HG02642 (cell line): ENCODE results near the gene MARCHF3.
"Not testable (repeated sequence)": the region's sequence is repeated elsewhere in the genome, so short reads cannot be mapped to it uniquely, and the experiment has no call there.

Experiments
- ATAC-seq: cut with Tn5 transposase; IDR thresholded peaks from one replicate; pipeline ENCODE4 v1.9.1; 2021; ENCODE audit warnings: mild to moderate bottlenecking; ENCODE audit not compliant: unreplicated experiment, poor library complexity

MARCHF3 gene

GRCh38 chr5:127030259-127031146 lies at the start of gene MARCHF3:
TSS of gene MARCHF3 (minus strand) at chr5:127030558. CDS start at chr5:126918171, 112,387 bp downstream.
- peak; percentile 96 for ATAC-seq

DNA sequence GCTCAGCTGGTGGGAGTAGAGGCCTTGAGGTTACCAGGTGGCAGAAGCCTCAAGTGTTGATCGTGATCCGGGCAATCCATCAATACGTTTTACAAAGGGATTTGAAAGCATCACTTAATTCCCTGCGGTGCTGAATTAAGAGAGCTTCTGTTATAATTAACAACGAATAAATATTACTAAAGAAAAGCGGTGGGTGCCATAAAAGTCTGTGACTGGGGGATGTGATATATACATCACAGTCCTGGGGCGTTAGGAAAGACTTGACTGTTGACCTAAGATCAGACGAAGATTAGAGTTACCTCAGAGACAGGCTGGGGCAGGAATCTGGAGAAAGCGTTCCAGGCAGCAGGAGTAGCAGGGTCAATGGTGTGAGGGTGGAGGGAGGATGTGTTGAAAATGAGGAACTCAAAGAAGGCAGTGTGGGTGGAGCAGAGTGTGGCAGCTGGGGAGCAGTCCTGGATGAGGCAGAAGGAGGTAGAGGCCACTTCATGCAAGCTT lies 49.7 kb upstream of the MARCHF3 start:
- no peak for ATAC-seq

- no peak for ATAC-seq
Measured at GRCh38 chr5:127077366-127077765, 47.0 kb upstream of the MARCHF3 start.

- no peak for ATAC-seq
Measured at GRCh38 chr5:127076315-127077129, 46.2 kb upstream of the MARCHF3 start.

DNA sequence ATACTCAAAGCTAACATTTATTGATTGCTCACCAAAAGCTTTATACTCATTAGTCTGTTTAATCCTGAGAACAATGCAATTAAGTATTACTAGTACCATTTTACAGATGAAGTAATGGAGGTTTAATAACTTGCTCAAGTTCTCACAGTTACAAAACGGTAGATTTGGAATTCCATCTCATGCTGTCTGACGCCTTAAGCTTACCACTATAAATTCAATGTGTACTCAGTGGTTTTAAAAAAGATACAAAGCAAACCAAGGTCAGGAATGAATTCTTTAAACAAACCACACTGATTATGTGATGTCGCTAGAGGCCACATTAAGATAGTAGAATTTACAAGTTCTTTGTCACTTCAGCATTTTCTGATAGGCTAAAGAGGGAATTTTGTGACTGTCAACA lies 44.1 kb upstream of the MARCHF3 start:
- no peak for ATAC-seq

DNA sequence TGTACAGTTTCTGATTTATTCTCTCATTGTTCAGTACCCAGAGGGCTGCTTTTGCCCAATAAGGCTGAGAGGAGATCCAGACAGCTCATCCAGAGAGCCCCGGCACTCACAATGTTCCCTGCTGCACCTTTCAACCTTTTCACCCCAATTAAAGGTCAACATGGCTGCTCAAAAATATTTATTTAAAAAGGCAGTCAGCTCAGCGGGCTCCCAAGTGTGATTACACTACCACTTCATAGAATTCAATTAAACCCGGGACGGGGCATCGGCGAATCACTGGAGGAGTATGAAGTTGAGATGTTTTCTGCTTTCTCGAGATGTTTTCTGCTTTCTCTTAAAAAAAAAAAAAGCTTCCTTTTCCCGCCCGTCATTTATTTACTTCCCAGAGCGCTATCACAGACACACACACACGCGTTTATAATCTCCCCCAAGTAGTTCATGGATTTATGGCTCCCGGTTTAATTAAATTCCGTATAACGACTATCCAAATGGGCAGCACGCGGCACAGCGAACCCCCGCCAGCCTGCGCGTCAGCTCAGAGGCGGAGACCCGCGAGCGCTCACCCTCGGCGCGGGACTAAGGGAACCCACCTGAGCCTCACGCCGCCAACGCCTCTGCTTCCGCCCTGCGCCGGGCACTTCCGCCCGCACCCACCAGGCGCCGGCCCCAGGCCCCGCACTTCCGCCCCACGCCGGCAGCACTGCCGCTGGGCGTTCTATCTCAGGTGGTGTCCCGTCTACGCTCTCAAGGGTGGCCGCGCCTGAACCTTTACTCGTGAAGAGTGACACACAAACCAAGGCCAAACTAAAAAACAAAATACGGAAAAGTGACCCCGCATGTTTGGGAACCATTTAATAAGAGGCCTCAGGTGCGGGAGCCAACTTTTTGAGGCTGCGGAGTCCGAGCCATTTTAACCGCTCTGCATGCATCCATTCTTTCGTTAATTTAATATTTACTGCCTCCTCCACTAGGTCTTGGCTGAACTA lies 42.8 kb upstream of the MARCHF3 start, which contains the start of gene C5orf63:
C5orf63 (minus strand) TSS at position 642 of the 986 bp plus-strand sequence. CDS start 14,507 bp downstream, outside the sequence.
- ATAC-seq: peak; percentile 100

DNA sequence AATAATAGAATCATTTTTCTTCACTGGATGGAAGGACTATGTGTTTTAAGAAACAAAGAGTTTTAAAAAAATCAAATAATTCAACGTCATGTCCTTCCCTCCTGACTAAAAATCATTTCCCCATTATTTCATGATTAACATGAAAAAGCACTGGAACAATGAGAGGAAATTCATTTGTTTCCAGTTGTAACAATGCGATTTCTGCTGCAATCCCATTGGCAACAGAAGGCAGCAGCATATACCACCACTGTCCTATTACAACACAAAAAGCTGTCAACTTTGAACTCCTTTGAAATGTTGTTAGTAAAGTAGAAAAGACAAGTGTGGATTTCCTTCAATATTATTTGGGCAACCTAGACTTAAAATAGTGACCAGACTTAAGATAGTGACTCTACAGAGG lies 39.9 kb upstream of the MARCHF3 start:
- ATAC-seq: no peak

- no peak for ATAC-seq
Measured at GRCh38 chr5:127068493-127069214, 38.3 kb upstream of the MARCHF3 start.

- no peak for ATAC-seq
Measured at GRCh38 chr5:127066721-127067120, 36.4 kb upstream of the MARCHF3 start.

DNA sequence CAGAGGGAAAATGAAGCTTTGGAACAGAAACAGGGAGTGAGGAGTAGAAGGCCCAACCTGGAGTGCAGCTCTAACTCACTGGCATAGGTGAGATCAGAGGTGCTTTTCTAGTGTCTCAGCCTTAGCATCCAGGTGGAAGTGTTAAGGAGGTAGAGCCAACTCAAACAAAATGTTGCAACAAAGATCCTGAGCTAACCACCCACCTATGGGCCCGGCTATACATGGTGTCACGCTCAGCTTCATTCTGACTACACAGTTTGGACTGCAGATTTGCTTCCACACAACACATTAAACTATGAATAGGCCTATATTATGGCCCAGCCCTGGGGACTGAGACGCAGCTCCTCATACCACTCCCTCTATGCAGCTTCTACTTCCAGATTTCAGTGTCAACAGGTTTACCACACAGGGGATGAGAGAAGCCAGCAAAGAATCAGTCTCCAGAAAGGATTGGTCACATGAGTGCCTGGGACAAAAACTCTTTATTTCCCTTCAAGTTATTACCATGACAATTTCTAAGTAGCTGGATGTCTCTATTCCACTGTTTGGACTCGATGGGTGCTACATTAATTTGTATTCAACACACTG lies 34.0 kb upstream of the MARCHF3 start:
- no peak for ATAC-seq

GRCh38 chr5:127063257-127063913 lies 33.0 kb upstream of the MARCHF3 start:
- no peak for ATAC-seq

DNA sequence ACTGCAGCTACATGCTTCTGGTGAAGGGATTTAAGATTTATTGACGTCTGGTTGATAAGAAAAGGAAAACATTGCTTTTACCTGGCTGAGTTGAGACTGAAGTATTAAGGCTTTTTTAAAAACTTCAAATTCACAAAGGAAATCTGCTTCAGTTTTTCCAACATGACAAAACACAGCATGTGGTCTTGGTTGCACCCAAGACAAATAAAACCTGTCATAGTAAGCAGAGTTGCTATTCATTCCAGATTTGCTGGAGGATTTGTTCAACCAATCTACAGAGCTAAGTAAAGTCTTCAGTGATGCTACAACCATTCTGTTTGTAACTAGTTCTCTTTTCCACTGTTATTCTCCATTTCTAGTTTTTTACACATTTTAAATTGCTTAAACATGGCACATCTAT lies 31.6 kb upstream of the MARCHF3 start:
- ATAC-seq: no peak

GRCh38 chr5:127061537-127061936 lies 31.2 kb upstream of the MARCHF3 start:
- ATAC-seq: no peak

GRCh38 chr5:127060470-127060985 lies 30.2 kb upstream of the MARCHF3 start:
- no peak for ATAC-seq

DNA sequence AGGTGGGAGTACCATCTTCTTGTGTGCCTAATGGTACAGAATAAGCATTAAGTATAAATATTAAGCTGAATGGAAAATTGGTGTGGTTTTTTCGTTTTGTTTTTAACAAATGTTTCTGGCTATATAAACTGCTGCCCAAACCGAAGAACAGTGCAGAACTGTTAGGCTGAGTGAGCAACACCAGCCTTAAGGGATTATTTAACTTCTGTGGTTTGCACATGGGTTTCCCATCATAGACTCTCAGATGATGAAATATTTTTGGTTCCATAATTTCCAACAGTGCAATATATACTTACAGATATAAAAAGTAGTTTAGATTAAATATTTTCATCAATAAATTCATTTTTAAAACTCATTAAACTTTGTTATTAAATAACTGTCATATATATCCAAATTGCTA lies 26.5 kb upstream of the MARCHF3 start:
- ATAC-seq: no peak

- no peak for ATAC-seq
Measured at GRCh38 chr5:127055880-127056653, 25.7 kb upstream of the MARCHF3 start.

- ATAC-seq: not testable (repeated sequence)
Measured at GRCh38 chr5:127053551-127053950, 23.2 kb upstream of the MARCHF3 start.
